GM12874 (cell line): ENCODE data around the gene AUP1.

Source experiments
- TF ChIP-seq, protein P1 (sequence below): IDR thresholded peaks from 2 replicates; pipeline ENCODE4 v1.5.1; 2011; ENCODE audit warnings: low read depth, mild to moderate bottlenecking, control low read depth, low read length, moderate library complexity; ENCODE audit not compliant: insufficient read depth

Gene AUP1

DNA sequence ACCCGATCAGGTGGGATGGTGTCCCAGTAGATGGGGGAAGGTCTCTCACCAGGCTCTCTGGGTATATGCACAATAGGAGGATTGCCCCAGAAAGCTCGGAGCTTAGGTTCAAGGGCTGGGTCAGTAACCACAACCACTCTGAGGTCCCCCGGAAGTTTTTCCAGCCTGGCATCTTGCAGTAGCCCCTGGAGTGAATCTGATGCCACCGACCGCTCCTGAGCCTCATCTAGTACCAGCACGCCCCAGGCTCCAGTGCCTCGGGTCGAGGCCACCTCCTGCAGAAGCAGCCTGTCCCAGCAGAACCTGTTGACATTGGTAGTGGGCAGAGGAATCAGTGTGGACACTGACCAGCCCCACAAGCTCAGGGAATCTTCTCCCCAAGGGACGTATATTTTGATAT lies 5.5 kb downstream of the AUP1 start:
- TF ChIP-seq, protein P1, sequence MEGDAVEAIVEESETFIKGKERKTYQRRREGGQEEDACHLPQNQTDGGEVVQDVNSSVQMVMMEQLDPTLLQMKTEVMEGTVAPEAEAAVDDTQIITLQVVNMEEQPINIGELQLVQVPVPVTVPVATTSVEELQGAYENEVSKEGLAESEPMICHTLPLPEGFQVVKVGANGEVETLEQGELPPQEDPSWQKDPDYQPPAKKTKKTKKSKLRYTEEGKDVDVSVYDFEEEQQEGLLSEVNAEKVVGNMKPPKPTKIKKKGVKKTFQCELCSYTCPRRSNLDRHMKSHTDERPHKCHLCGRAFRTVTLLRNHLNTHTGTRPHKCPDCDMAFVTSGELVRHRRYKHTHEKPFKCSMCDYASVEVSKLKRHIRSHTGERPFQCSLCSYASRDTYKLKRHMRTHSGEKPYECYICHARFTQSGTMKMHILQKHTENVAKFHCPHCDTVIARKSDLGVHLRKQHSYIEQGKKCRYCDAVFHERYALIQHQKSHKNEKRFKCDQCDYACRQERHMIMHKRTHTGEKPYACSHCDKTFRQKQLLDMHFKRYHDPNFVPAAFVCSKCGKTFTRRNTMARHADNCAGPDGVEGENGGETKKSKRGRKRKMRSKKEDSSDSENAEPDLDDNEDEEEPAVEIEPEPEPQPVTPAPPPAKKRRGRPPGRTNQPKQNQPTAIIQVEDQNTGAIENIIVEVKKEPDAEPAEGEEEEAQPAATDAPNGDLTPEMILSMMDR: no peak

DNA sequence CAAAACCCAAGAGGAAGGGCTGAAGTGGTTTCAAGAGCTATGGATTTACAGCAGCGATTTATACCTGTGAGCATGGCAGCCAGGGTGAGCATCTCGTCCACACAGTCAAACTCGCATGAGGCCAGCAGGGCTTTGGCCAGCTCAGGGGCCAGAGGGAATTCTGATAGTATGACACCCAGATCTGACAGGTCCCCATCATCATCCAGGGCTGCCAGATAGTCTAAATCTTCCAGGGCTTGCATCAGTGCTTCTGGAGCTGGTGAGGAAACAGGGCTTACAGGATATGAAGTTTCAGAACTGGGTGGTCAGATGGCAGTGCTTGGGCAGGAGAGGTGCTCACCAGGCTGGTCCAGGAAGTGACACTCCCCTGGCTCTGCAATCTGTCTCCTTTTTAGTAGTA lies 7.0 kb downstream of the AUP1 start:
- TF ChIP-seq, protein P1: no peak

DNA sequence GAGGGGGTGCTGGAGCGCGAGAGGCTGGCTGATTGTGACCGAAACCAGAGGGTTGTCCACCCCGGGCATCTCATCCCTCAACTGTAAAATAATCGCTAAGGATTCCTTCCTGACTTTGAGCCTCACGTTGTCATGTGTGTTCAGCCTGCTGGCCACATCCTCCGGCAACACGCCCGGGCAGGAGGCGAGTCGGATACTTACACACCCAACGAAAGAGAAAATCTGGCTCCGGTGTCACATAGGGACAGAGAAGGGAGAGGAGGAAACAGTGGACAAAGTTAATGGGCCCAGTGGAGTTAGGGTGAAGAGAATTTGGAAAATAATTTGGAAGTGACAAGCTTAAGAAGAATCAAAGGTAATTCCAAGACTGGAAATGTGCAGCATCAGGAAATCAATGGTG lies 12.9 kb downstream of the AUP1 start:
- TF ChIP-seq, protein P1: no peak

DNA sequence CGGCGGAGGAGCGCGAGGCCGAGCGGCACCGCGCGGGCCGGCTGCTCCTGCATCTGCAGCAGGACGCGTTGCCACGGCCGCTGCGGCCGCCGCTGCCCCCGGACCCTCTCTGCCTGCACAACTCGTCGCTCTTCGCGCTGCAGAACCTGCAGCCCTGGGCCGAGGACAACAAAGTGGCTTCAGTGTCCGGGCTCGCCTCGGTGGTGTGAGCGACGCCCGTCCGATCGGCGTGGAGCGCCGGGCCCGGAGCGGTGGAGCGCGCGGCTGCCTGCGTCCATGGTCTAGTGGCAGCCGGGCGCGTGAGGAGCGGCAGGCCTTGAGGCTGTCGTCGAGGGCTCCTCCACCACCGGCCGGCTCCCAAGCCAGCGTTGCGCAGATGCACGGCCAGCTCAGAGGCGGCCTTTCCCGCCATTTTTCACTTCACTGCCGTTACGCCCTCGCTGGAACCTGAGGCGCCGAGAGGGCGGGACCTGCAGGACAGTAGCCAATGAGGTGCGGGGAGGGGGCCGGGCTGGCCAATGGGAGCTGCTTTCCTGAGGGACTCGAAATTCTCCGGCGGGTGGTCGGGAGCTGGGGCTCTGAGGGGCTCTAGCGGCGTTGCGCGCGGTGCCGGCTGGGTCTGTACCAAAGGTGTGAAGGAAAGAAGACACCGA lies 13.4 kb downstream of the AUP1 start:
- TF ChIP-seq, protein P1: no peak

DNA sequence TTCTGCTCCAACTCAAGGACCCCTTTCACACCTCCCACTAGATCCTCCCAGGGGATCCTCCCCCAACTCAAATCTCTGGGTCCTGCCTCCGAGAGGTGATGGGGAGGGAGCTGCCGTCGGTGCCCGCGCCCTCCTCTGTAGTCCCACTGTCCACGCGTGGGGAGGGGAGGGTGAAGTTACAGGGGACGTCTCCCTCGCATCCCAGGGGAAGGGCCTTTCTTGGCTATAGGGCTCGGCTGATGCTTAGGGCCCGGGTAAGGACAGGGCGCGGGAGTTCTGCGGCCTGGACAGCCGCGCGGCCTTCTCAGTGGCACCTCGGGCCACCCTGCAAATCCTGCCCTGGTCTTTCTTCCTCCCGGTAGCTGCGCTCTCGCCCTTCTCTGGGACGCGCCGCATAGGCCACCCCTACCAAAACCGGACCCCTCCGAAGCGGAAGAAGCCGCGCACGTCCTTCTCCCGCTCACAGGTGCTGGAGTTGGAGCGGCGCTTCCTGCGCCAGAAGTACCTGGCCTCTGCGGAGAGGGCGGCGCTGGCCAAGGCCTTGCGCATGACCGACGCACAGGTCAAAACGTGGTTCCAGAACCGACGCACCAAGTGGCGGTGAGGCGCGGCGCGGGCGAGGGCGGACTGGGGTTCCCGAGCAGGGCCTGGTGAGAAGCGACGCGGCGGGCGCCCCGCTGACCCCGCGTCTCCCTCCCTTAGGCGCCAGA lies 14.1 kb downstream of the AUP1 start:
- TF ChIP-seq, protein P1: no peak

DNA sequence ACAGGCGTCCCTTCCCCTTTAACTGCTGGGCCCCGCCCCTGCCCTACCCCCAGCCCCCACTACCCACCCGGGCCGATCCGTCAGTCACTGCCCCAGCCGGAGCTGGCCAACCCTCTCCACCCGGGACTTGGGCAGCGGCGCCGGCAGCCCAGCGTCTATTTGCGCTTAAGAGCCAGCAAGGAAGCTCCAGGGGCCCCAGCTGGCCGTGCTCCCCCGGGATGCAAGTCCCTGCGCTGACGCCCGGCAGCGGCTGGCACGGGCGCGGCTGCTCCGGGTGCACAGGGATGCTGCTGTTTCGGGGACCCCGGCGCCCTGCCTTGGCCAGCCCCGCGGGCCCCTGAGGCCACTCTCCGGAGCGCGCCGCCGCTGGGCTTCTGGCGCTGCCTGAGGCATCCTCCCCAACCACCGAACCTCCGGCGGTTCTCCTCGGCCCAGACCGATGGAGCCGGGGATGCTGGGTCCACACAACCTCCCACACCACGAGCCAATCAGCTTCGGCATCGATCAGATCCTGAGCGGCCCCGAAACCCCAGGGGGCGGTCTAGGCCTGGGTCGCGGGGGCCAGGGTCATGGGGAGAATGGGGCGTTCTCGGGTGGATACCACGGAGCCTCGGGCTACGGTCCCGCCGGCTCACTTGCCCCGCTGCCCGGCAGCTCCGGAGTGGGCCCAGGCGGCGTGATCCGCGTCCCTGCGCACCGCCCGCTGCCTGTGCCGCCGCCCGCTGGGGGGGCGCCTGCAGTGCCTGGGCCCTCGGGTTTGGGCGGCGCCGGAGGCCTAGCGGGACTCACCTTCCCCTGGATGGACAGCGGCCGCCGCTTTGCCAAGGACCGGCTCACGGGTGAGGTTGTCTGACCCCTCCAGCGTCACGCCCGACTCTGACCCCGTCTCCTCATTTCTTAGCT lies 14.9 kb downstream of the AUP1 start, which contains the start of gene TLX2:
TSS of gene TLX2 (plus strand) at position 83 of the 903 bp plus-strand sequence. CDS start at position 440, 357 bp downstream.
- TF ChIP-seq, protein P1: no peak

DNA sequence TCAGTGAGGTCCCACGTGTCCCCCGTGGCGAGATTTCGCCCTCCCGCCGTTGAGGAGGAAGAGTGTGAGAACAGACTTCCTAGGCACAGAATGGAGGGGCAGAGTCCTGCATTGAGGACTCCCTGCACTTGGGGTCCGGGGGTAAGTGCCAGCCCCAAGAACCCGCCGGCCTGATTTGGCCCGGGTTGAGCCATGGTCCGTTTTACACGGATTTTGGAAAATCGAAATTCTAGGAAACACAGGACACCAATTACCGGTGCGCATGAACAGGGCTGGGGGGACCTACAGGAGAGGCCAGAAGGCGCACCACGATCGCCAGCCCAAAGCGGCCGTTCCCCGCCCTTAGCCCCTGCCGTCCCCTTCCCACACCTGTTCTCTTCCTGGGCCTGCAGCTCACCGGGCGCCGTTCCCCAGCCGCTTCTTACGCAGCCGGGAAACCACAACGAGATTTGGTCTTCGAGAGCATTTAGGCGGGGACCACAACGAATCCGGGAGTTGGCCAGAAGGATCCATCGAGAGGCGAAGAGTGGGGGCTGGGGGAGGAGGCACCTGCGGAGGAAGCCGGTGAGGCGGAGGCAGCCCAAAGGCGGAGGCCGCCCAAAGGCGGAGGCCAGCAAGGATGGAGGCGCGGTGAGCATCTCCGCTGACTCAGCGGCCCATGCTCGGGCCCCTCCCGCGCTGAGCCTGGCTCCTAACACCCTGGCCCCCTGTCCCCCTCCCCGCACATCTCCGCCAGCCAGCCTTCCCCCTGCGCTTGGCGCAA lies 15.7 kb downstream of the AUP1 start:
- TF ChIP-seq, protein P1: no peak
